Stimulated activated CD8-positive, alpha-beta memory T cell treated with anti-CD3 and anti-CD28 coated beads, Interleukin-15, amount 100 ng/mL, for 4 hours (primary cell): Measurements from ENCODE around the gene SH3PXD2B.
"Not testable (repeated sequence)": the region's sequence is repeated elsewhere in the genome, so short reads cannot be mapped to it uniquely, and the experiment has no call there.

ENCODE experiments used
- DNase-seq, 2 donors: peaks; one replicate each; pipeline ENCODE4 v3.0.0-alpha.2; 2020; ENCODE audit warnings: low read depth in 2 of 2

SH3PXD2B gene

DNA sequence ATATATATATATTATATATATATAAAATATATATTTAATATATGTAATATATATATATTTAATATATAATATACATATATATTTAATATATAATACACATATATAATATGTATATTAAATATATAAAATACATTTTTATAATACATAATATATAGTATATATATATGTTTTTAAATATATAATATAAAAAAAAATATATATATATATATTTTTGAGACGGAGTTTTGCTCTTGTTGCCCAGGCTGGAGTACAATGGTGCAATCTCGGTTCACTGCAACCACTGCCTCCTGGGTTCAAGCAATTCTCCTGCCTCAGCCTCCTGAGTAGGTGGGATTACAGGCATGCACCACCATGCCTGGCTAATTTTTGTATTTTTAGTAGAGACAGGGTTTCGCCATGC, 85.6 kb downstream of the SH3PXD2B start:
- DNase-seq = not testable (repeated sequence)

DNA sequence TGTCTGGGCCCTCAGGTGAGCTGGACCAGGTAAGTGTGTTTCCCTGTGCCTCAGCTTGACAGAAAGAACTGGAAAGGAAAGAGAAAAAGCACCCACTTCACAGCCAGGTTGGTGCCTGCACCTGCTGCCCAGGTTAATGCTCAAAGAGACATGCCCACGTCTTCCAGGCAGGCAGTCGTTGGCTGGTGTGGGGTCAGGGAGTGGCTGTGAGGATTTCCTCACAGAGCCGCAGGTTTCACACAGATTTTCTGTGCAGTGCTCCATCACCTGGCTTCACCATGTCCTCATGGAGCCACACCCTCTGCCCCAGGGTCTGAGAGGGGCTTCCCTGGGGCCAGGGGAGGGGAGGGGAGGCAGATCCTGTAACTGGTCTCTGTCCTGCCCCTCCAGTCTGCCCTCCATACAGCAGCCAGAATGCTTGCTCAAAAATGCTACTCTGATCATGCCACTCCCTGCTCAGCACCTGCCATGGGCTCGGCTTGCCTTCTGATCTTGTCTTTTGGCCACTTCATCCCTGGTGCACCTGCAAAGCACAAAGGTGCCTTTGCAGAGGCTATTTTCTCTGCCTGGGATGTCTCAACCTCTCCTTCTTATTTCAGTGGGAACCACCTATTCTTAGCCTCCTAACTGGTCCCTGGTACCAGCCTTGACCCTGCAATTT, 88.2 kb downstream of the SH3PXD2B start:
- no peak for DNase-seq

DNA sequence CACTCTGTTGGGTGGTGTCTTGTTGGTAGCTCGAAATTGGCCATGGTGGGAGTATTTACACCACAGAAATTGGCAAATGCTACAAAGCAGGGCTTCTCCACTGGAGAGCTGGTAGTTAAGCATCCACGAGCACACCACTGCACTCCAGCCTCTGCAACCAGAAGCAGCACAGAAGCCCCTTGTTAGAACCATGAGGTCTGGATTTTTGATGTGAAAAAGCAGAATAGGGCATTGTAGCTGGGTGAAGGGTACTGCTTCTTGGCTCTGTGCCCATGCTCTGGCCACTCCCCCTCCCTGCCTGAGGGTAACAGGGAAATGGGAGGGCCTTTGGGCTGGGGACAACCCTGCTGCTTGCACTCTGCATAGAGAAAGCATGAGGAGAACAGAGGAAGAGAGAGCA, 89.6 kb downstream of the SH3PXD2B start:
- no peak for DNase-seq

DNA sequence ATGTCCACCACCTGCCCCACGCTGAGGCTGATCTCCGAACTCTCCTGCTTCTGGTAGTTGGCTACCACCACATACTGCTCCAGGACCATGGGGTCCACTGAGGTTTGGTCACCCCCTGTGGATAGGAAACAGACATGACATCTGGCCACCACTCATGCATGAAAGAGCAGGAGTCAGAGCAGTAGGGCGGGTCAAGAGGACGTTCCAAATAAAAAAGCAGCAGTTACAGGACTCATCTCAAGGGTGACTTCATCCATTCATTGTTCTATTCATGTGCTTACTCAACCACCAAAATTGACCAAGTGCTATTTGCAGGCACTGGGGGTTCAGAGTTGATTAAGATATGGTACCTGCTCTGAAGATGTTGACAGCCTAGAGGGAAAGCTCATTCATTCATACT, 91.6 kb downstream of the SH3PXD2B start:
- DNase-seq = no peak

DNA sequence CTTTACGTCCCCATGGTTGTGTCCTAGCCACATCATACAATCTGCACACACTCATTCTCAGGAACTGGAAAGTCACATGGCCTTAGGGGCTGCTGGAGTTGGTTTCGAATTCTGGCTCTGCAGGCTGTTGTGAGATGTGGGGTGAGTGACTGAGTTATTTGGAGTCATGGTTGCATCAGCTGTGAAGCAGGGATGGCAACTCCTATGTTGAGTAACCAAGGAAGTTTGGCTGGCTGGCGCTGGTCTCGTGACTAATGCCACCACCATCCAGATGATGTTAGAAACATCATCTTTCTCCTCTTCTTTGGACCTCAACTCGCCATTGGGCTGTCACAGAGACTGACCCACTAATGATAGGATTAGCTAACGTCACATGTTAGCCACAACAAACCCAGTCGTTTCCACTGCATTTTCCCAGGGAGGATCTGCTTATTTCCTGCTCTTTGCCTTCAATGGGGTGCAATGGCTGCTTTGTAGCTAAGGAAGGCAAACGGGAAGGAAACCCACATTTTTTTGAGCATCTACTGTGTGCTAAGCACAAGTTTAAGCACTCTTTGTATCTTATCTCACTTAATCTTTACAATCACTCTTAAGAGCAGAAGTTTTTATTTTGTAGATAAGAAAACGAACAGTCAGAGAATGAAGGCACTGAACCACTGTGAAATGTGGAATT, 92.6 kb downstream of the SH3PXD2B start:
- DNase-seq = no peak

DNA sequence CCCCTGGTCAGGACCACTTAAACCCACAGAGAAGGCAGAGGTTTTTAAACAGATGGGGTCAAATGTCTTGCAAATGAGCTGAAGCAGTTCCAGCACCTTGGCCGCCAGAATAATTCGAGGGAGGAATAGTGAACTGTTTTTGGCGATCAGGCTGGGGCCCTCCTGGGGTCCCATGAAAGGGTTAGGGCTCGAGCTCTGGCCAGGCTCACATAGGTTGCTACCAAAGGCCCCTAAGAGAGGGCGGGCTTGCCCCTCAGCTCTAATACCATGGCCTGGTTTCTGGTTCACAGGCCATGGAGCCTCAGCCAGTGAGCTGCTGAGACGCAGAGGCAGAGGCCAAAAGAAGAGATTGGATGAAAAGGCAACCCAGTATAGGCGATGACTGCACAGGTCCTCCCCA, 96.0 kb downstream of the SH3PXD2B start:
- DNase-seq = no peak

DNA sequence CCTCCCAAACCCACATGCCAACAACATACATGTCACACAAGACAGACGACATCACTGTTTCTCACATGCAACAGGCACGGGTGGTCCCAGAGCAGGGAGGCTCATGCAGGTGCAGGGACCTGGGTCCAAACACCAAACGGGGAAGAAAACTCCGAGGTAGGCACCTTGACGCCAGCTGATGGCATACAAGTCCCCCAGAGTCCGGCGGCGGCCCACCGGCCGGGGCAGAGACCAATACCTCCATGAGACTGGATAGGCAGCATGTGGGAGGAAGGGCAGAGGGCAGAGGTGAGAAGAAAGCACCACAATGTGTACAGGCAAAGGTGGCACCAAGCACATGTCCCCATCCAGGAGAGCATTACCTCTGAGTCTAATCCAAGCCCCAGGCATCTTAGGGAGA, 97.8 kb downstream of the SH3PXD2B start:
- no peak for DNase-seq

DNA sequence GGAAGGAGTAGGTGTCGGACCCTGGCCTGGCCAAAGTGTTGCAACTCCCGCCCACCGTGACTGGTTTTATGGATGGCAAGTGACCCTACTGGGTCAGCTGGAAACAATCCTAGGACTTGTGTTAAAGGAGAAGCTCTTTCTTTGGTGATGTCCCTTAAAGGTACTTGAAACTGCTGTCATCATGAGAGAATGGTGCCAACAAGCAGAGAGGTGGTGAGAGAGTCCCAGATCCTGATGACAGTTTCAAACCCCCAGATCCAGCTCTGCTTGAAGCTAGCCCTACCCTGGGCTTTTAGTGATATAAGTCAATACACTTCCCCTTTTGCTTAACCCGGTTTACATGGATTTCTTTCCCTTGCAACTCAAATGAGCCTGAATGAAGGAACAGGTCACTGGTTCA, 98.3 kb downstream of the SH3PXD2B start:
- DNase-seq = no peak

DNA sequence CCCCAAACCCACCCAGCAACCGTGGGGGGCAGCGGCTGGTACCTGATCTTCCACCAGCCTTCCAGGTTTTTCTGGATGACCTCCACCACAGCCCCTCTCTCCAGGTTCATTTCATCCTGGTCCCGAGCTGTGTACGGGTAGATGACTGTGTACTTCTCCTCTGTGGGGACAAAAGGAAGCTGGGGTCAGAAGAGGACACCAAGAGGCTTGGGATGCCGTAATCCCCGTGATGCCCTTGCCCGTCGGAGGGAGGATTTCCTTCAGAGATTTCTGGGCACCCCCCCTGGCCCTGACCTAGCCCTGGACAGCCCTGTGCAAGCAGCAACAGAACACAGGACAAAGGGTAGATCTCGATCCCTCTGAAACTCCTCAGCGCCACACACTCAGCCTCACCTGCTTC, 100.5 kb downstream of the SH3PXD2B start:
- DNase-seq = no peak

DNA sequence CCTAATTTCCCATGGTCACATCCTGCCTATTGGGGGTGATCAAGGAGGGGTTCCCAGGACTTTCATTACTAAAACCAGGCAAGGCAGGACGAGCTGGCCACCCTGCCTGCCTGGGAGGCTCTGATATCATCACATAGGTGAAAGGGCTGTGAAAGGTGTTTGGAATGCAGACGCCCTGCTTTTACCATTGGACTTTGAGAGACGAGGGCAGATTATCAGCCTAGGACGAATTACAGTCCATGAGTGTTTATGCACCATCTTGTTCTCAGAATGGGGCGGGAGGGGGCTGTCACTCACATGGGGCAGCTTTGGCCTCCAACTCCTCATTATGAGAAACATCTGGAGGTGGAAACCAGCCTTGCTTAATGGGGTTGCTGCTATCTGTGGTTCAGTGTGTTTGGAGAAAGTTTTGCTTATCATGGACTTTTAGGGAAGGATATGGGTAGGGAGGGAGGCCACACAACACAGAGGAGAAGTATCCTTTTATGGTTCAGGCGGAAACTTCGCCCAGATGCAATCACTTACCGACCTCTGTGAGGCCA, 101.0 kb downstream of the SH3PXD2B start:
- no peak for DNase-seq

DNA sequence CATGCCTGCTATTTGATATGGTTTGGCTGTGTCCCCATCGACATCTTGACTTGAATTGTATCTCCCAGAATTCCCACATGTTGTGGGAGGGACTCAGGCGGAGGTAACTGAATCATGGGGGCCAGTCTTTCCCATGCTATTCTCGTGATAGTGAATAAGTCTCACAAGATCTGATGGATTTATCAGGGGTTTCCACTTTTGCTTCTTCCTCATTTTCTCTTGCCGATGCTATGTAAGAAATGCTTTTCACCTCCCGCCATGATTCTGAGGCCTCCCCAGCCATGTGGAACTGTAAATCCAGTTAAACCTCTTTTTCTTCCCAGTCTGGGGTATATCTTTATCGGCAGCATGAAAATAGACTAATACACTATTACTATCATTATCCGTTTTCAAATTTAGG, 101.8 kb downstream of the SH3PXD2B start:
- not testable (repeated sequence) for DNase-seq

DNA sequence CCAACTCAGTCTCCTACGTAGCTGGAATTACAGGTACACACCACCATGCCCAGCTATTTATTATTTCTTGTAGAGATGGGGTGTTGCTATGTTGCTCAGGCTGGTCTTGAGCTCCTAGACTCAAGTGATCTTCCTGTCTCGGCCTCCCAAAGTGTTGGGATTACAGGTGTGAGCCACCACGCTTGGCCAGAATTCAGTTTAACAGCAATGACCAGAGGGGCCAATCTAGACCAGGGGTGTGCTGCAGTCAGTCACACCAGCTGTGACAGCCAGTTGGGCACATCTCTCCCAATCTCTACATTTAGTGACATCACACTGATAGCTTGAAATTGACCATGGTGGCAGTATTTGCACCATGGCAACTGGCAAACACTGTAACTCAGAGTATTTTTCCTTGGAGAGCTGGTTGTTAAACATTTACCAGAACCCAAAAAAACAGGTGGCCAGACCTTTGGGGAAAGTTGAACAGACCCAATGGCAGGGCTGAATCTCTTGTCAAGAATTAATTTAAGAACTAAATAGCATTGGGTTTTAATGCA, 103.0 kb downstream of the SH3PXD2B start:
- no peak for DNase-seq

DNA sequence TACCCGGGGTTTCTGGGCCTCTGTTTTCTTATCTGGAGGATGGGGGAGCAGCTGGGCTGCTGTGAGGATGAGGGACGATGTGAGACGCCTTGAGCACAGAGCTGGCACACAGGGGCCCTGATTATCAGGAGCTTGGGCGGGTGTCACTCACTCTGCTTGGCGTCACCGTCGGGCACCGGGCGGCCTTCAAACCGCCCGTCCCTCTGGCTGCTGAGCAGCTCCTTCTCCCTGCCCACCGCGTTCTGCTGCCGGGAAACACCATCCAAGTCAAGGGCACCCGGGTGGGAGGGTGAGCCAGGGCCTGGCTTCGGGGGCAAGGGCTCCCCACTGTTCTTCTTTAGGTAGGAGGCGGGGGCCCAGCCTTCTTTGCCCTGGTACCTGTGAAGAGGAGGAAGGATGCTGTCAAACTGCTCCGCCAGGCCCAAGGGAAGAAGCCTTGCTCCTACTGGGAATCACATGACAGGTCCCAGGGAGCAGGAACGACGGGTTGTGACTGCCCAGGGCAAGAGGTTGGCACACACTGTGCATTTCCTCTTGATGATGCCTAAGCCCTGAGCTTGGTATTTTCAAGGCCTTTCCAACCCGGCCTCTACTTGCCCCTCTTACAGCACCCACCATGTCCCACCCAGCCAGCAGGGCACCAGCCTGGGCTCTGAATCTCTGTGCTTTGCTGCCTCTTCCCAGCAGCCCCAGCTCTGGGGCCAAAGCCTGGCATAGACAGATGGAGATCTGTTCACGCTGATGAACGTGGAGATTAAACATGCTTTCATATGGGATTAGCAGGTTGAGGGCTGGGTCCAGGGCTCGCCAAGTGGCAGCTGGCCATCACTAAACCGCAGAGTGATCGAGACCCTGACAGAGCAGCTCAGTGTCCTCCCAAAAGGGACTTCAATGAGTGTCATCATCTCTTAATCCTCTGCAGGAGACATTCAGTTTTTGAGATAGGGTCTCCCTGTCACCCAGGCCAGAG, 103.8 kb downstream of the SH3PXD2B start:
- no peak for DNase-seq

DNA sequence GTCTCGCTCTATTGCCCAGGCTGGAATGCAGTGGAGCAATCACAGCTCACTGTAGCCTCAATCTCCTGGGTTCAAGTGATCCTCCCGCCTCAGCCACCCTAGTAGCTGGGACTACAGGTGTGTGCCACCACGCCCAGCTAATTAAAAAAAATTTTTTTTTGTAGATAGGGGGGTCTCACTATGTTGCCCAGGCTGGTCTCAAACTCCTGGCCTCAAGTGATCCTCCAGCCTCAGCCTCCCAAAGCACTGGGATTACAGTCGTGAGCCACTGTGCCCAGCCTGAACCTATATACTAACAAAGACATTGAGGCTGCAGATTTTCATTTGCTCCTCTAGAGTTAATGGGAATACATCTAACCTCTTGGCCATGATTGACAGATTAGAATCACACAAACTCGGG, 105.6 kb downstream of the SH3PXD2B start:
- DNase-seq = not testable (repeated sequence)

DNA sequence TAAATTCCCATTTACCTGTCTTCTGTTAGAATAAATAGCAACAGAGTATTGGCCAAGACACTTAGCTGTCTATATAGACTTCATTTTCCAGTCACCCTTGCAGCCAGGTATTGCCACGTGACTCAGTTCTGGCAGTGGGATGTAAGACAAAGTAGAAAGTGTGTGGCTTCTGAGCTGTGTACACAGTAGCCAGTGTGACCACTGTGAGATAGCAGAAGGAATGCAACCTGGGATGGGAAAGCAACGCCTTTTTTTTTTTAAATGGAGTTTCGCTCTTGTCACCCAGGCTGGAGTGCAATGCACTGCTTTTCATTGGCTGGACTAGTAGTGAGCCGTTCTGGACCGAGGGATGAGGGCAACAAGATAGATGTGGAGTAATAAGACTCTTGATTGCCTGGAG, 106.2 kb downstream of the SH3PXD2B start:
- DNase-seq = no peak

DNA sequence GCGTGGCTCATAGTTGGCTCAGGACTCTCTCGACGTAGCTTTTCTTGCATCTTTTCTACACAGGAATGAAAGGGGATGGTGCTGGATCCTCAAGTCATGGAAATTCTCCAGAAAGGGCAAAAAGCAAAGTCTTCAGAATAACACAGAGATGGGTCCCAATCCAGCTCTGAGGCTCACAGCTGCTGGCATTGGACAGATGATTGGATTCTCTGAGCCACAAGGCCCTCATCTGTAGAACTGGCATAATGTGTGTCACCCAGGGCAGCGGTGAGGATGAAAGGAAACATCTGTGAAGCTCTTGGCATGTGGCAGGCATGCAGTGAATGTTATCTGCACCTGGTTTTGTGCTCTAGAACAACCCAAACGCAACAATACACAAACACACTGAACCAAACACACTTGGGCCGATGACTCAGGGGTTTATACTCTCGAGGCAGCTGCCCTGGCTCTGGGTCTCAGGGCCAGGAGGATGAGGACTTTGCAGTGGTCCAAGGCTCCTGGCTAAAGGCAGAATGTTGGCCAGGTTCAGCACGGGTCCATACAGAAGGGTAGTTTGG, 106.8 kb downstream of the SH3PXD2B start:
- DNase-seq = no peak

DNA sequence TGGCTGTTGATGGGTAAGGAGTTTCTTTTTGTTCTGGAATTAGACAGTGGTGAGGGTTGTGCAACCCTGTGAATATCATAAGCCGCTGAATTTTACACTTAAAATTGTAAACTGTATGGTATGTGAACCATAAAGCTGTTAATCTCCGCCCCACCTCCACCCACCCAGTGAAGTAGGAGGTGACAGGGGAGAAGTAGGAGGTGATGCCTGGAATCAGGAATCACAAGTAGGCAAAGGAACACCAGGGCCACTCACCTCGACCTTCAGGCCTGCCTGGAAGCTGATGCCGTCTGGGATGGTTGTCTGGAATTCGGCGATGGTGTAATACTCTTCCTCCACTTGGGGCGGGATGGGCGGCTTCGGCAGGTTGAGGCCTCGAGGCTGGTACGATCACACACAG, 108.4 kb downstream of the SH3PXD2B start:
- DNase-seq = no peak

DNA sequence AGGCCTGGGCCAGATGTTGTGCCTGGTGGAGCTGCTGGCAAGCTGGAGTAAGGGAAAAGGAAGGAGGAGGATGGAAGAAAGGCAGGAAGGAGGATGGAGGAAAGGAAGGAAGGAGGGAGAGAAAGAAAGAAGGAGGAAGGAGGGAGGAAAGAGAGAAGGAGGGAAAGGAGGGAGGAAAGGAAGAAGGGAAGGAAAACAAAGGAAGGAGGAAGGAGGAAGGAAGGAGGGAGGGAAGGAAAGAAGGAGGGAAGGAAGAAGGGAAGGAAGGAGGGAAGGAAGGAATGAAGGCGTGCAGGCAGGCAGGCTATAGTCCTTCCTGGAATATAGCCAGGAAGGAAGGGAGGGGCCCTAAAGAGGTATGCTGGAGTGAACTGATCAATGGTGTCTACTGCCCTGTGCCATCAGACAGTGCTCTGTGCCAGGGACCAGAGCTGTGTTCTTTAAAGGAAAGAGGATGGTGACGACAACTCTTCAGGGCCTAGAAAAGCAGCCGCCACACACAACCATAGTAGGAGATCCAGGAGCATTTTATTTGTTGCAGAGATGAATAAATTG, 109.4 kb downstream of the SH3PXD2B start:
- no peak for DNase-seq

DNA sequence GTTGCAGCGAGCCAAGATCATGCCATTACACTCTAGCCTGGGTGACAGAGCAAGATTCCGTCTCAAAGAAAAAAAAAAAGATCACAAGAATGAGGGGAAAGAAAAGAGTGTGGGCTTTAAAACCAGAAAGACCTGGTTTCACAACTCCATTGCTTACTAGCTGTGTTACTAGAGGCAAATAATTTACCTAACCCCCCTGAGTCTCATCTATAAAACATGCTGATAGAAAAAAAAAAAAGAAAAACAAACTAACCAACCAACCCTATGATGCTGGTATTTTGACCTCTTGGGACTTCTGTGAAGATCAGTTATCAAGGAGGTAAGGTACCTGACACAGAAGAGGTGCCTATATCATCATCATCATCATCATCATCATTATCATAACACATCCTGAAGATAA, 110.6 kb downstream of the SH3PXD2B start:
- no peak for DNase-seq

DNA sequence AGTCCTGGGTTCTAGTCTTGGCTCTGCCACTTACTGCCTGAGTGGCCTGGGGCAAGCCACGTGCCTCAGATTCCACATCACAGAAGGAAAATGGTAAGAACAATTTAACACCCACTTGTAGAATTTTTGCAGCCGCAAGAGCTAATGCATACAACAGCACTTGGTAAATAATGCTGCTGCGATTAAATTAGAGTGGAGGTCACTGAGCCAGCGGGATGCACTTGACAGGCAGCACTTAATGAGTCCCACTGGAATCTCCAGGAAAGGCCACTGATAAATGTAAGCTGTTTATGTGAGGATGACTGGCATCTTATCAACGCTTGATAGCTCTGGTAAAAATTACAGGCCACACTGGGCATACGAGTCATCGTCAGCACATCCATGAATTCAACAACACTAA, 111.4 kb downstream of the SH3PXD2B start:
- DNase-seq = no peak
